Uterus (tissue), 2 donors: ENCODE measurements around the gene TNNI3K.

ENCODE experiments used
- CTCF ChIP-seq, 4 experiments: fragments of 200-600 bp in 2 of 4; fragments of 450-650 bp in 2 of 4; sonication (generic) in 2 of 4; IDR thresholded peaks; one replicate each; pipeline ENCODE4 v1.5.1; 2016 to 2019; ENCODE audit warnings: antibody characterized with exemption in 4 of 4, mild to moderate bottlenecking in 2 of 4, moderate library complexity in 1 of 4
- POLR2A ChIP-seq, 2 donors: fragments of 450-650 bp; IDR thresholded peaks; one replicate each; pipeline ENCODE4 v1.6.1; 2016; ENCODE audit warnings: antibody characterized with exemption in 2 of 2, mild to moderate bottlenecking in 1 of 2, moderate library complexity in 1 of 2

- TF ChIP-seq POLR2A (IDR thresholded peaks at IDR 0.05) (no peak), CTCF (IDR thresholded peaks at IDR 0.05) (no peak)
Observed at GRCh38 chr1:74486036-74486435, 250.8 kb downstream of the TNNI3K start.
